GM18502 (cell line): ENCODE results near the gene TMEM53.
"Not testable (repeated sequence)": the region's sequence is repeated elsewhere in the genome, so short reads cannot be mapped to it uniquely, and the experiment has no call there.

Experiments used
- ATAC-seq: cut with Tn5 transposase; IDR thresholded peaks from one replicate; pipeline ENCODE4 v1.9.1; 2021; ENCODE audit warnings: mild to moderate bottlenecking; ENCODE audit not compliant: unreplicated experiment, poor library complexity

The TMEM53 gene

DNA sequence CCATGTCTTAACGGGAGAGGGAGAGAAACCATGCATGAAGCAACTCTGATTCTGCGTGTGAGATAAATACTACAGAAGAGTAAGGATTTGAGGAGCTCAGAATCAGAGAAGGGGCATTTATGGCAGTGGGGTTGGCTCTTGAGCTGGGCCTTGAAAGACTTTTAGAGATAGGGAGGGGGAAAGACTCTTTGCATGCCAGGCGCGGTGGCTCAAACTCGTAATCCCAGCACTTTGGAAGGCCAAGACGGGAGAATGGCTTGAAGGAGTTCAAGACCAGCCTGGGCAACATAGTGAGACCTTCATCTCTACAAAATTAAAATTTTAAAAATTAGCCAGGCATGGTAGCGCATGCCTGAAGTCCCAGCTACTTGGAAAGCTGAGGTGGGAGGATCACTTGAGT lies 905 bp upstream of the TMEM53 start:
- no peak for ATAC-seq

DNA sequence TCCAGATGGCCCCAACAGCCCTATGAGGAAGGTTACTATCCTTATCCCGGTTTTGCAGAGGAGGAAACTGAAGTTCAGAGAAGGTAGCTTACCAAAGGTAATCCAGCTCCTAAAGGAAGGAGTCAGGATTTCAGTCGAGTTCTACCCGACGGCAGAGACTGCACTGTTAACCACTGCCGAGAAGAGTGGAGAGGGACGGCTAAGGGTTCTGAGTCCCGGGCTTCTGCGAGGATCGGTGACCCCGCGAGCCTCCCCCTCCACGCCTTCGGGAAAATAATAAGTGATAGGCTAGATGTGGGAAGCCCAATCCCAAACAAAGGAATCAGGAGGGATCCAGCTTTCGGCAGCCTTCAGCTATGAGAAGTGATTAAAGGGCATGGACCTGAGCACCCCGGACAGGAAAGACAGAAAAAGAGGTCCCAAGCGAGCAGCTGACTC lies 587 bp downstream of the TMEM53 start:
- ATAC-seq: peak; percentile 9

DNA sequence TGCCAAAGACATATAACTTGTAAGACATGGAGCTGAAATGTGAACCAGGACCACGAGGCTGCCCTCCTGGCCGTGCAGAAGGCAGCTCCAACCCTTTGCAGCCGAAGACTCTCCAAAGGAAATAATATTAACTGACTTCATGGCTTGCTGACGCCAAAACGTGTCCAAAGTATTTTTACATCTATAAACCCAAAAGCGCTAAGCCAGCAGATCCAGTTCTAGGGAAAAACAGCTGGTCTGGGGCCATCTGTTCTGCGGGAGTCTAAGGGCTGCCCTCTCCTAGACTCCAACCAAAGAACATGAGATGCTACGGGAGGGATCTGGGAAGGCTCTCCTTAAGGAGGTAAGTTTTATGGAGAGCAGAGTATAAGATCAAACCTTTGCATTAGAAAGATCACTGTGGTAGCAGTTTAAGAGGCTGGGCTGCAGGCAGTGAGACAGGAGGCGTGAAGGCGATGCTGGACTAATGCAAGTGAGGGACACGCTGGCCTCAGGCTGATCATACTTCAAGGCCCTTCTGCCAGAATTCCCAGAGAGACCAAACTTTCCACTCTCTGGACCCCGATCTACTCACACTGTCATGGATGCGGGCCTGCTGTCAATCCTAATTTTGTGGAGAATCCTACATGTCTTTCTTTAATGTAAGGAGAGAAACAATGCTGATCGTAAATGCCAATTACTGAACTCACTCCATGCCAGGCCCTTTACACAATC lies 1.2 kb downstream of the TMEM53 start:
- no peak for ATAC-seq

DNA sequence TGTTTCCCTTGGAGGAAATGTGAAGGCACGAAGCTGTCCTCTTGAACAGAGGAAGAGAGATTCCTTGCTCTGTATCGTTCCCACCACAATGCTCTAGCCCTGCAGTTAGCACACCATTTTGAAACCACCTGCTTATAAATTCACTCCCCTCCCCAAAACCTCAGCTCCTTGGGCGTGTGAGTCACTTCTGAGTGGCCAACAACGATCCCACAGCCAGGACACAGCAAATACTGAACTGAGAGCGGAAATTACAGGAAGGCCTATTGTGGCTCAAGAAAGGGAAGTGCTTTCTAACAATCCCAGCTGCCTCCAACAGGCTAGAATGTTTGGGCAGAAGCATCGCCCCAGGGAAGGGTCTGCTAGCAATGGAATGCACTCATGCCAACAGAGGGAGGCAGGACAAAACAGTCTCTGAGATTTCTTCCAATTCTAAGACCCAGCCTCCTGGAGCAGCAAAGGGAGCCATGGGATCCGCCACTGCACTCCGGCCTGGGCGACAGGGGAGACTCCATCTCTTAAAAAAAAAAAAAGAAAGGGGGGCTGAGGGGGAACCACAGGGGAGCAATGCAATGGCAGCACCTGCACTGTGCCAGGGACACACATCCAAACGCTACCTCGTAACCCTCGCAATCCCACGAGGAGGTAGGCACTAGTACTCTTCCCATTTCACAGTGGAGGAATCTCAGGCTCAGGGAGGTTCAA lies 1.9 kb downstream of the TMEM53 start:
- ATAC-seq: no peak

DNA sequence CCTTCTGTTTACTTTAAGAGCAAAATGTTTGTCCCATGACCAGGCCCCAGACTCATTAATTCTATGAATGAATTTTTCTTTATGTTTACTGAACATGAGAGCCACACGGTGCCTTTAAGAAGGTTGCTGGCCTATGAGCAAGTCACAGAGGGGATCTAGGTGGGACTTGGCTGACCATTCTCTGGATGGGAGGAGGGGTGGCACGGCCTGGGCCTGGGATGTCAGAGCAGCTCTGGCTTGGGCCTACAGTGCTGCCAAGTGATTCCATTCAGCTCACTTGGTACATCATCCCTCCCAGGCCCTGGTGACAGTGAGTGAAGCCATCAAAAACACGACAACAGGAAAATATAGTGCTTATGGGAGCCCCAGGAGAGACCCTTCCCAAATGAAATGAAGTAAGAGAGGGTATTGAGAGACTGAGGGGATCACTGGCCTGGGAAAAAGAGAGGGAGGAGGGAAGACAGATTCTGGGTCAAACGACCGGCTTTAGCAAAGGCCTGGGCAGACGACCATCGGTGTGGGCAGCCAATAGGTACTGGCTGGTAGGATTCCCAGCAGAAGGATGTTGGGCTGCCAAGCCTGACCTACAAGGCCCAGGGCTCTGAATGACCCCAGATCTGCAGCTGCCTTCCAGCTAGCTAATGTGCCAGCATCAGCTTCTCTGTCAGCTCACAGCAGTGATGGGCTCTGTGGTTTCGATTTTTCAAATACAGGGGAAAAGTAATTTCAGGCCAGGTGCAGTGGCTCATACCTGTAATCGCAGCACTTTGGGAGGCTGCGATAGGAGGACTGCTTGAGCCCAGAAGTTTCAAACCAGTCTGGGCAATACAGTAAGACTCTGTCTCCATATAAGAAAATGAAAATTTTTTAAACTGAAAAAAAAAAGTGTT lies 3.3 kb downstream of the TMEM53 start:
- ATAC-seq: no peak

DNA sequence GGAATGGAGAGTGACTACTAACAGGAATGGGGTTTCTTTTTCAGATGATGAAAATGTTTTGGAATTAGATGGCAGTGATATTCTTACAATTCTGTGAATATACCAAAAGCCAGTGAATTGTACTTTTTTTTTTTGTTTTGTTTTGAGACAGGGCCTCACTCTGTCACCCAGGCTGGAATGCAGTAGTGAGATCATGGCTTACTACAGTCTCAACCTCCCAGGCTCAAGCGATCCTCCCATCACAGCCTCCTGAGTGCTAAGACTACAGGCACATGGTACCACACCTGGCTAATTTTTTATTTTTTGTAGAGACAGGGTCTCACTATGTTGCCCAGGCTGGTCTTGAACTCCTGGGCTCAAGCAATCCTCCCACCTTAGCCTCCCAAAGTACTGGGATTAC lies 7.6 kb downstream of the TMEM53 start:
- not testable (repeated sequence) for ATAC-seq

DNA sequence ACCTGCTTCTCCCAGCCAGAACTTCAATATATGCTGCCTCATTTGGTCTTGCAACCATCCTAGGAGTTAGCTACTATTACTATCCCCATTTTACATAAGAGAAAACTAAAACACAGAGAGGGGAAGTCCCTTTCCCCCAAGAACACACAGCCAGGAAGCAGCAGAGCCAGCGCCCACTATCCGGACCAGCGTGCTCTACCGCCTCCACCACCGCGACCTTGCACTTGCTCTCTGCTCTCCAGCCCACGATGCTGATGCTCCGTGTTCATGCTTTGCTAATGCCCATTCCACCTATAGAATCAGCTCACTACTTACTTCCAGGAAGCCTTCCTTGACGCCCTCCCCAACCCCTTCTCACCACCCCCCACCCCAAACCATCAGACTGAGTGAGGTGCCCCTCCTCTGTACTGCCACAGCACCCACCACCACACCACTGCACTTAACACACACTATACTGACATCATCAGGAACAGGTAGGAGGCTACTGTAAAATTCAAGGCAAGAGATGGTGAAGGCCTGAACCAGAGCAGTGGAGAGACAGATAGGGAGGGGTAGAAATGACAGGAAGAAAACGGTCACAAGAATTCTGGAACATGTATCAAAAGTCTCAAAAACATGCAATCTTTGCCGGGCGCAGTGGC lies 9.4 kb downstream of the TMEM53 start:
- no peak for ATAC-seq

DNA sequence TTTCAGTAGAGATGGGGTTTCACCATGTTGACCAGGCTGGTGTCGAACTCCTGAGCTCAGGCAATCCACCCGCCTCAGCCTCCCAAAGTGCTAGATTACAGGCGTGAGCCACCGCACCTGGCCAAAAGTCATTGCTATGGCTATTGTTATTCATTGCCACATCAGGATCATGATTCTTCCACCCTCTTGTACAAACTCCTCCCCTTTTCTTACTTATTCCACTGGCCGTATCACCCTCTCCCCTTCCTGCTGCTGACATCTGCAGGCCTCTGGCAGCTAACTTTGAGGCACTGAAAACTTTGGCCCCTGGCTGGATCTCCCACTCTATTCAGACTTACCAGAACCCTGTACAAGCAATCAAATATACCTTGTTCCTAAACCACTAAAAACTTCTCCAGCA lies 10.9 kb downstream of the TMEM53 start:
- no peak for ATAC-seq

DNA sequence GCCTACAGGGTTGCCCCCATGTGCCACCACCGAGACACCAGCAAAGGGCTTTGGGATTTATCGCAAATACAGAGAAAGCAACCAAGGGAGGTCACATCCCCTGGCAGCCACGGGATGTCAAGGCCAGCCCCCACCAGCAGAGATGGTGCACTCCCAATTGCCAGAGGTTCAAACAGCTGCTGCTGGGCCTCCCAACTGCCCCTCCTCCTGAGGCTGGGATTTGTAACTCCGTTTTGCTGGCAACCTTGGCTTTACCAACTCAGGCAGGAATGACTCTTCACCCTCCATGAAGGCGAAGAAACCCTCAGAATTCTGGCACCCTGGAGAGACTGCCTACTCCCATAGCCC lies 11.6 kb downstream of the TMEM53 start:
- no peak for ATAC-seq

DNA sequence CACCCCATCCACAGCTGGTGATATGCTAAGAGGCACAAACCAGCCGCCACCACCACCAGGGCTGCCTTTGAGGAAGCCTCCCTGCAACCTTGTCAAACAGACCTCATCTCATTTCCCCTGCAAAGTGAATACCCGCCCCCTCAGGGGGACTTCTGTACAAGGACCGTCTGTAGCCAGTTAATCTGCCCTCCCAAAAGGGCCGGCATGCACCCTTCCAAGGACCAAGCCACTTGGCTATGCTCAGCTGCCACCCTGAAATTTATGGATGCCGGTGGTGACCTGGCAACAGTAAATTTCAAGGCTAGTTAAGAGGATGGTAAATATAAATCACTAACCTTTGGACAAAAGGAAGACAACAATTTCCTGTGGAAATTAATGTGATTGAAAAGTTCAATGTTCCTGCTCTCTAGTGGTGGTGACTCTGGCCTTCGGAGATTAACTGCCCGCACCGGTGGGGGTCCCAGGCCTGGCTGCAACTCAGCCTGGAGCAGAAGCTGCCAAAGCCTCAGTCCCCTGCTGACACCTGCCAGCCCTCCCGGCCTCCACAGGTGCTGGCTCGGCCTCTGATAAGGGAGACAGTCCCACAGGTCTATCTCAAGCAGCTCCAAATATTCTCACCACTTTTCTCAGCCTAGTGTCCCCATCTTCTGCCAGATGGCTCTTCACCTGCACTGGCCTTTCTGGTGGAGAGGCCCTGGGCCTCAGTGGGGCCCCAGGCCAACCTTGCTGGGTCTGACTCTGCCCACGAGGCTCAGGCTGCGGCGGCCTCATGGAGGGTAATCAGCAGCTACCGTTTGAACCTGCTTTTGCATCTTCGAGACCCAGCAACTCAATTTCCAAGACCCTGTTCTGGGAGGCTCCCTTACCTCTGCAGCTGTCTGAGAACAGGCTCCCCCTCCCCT lies 12.2 kb downstream of the TMEM53 start:
- ATAC-seq: no peak

DNA sequence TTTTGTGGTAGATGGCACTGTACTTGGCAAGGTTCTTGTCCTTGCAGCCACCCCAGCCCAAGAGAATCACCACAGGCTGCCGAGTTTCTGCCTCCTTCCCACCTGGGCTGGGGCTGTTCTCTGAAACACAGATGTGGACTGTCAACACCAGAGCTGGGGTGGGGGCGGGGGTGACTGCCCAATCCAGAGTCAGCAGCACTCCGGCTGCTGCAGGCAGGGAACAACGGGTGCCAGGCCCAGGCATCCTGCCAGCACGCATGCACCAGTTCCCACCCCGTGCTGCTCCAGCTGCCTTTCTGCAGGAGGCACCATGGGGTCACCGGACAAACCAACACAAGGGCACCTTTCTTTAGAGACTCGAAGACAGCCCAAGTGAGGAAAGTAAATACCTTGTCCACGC lies 14.1 kb downstream of the TMEM53 start:
- ATAC-seq: no peak

DNA sequence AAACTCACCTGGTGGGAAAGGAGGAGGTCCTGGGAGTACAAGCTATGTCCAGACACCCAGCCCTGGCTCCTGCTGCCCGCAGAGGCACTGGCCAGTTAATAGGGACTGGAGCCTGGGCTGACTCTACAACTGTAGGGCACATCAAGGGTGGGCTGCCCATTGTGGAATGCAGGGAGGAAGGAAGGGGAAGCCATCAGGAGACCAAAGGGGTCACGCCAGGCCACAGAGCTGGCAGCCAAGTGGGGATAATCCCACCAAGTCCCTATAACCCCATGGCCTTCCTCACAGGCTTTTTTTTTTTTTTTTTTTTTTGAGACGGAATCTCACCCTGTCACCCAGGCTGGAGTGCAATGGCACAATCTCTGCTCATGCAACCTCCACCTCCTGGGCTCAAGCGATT lies 14.7 kb downstream of the TMEM53 start:
- no peak for ATAC-seq

DNA sequence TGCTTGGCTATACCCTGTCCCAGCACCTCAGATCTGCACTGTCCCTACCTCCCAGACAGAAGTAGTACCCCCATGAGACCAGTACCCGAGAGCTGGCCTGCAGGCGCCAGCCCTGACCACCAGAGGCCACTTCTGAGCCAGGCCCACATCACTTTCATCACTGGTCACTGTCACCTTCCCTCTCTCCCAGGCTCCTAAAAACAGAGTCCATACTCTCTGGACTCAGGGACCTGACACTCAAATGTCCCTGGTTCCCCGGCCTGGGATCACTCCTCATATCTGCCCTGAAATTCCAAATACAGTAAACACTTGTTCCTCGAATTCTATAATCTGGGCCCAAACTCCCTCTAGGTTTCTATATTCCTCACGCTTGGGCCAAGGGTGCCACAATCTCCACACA lies 18.7 kb downstream of the TMEM53 start:
- no peak for ATAC-seq

DNA sequence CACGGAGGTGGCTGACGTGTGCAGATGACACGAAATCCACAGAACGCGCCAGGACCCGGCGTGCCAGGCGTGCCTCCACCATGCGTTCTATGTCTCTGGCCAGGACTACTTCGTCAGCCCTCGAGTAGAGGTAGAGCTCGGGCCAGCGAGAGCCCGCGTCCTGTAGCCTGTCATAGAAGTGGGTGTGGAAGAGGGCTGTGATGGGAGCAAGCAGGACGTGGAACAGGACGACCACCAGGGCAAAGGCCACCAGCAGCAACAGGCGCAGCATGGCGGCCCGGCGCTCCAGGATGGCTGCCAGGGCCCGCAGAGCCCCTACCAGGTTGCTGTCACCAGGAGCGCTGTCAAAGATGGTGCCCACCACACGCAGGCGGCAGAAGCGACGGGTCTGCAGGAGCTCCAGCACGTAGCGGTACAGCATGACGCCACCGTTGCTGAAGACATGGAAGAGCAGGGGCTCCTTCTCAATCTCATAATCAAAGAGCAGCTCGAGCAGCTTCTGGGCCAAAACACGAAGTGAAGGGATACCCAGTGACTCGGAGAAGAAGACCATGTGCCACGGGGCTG lies 19.6 kb downstream of the TMEM53 start:
- no peak for ATAC-seq

DNA sequence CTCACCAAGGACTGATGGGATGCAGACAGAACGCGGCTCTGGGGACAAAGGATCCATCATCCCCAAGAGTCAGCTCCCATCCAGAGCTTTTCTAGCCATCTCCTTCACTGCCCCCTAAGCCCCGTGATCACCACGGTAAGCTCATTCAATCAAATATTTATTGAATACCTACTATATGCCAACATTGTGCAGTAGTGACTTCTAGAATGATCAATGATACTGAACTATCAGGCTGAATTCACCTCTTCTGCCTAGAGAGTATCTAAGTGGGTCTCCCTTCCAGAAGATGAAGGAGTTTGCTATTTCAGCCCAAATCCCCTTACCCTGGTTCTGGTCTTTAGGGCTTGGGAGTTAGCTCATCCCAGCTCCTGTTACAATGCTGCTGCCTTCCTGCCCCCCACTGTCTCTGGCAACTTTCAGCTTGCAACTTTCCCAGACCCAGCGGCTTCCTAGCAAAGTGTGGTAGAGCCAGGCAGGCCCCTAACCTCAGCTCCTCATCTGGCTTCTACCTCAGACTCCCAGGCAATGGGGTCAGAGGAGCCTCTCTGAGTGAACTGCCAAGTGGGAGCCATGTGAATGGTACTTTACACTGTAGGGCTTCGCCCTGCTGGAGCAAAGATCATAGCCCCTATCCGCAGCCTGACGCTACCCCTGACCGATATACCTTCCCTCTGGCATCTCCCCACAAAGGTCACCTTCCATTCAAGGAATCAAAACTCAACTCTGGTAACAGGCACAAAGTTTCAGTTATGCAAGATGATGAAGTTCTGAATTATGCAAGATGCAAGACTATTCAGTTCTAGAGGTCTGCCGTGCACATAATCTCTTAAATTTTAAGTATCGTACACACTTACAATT lies 20.9 kb downstream of the TMEM53 start:
- no peak for ATAC-seq

DNA sequence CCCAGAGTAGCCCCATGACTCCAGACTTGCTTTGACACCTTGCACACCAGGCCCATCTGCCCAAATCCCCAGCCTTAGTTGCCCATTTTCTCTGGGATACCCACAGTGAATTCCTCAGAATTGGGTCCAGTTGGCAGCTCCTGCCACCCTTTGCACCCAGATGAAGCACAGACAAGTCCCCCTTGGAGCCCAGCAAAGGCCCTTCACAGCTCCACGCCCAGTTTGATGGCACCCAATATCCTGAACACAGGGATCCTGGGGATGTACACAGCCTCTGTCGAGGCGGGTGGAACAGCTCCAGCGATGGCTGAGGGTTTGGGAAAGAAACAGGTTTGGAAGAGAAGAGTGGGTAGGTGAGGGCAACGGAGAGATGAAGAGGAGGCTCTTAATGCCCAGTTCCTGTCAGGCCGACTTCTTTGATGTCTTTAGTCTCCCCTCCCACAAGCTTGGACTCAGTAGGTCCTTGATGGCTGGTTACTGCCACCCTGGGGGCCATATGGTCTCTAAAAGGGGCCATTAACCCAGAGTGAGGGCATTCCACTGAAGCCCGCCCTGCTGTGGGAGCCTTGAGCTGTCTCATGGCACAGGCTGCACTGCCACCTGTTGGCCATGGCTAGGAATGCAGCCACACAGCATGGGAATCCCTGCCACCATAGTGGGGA lies 21.7 kb downstream of the TMEM53 start:
- ATAC-seq: no peak

DNA sequence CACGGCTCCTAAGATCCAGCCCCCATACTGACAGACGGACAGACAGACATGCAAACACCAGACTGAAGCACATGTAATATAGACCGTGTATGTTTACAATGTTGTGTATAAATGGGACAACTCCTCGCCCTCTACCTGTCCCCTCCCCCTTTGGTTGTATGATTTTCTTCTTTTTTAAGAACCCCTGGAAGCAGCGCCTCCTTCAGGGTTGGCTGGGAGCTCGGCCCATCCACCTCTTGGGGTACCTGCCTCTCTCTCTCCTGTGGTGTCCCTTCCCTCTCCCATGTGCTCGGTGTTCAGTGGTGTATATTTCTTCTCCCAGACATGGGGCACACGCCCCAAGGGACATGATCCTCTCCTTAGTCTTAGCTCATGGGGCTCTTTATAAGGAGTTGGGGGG lies 23.2 kb downstream of the TMEM53 start:
- no peak for ATAC-seq
